ENCODE measurements around the gene NFKB1. TPM values are rescaled to one million over a fixed set of nuclear protein-coding genes. Genes with fewer than 3 reads are reported as not detected.

Gene NFKB1
- total RNA-seq, 4 donors from 2014 or later = 31.6 to 42.1 (median 39.7) TPM

GRCh38 chr4:102642631-102643298 is 141.6 kb downstream of the NFKB1 start:
- Histone ChIP-seq H3K4me1 (peaks cover 0 to 5% (median 0%) of the 10 kb centered on the region in 4 donors), H3K27ac (replicated peaks in 1 of 4) (no peak overlapping the region), H3K4me3 (no peak overlapping the region), H3K36me3 (peaks cover 0 to 20% (median 12%) of the 10 kb centered on the region in 4 donors), H3K27me3 (no peaks in the 10 kb centered on the region), H3K9me3 (no peaks in the 10 kb centered on the region)
- no peak for DNase-seq (ENCODE audit: extremely low spot score)
- WGBS = 82% methylated on average over 5 of the region's 5 CpGs
- no peak for TF ChIP-seq EP300 (IDR thresholded peaks at IDR 0.05)
- no peak for TF ChIP-seq POLR2A (IDR thresholded peaks at IDR 0.05; ENCODE audit: low read depth)
- TF ChIP-seq, protein P1, sequence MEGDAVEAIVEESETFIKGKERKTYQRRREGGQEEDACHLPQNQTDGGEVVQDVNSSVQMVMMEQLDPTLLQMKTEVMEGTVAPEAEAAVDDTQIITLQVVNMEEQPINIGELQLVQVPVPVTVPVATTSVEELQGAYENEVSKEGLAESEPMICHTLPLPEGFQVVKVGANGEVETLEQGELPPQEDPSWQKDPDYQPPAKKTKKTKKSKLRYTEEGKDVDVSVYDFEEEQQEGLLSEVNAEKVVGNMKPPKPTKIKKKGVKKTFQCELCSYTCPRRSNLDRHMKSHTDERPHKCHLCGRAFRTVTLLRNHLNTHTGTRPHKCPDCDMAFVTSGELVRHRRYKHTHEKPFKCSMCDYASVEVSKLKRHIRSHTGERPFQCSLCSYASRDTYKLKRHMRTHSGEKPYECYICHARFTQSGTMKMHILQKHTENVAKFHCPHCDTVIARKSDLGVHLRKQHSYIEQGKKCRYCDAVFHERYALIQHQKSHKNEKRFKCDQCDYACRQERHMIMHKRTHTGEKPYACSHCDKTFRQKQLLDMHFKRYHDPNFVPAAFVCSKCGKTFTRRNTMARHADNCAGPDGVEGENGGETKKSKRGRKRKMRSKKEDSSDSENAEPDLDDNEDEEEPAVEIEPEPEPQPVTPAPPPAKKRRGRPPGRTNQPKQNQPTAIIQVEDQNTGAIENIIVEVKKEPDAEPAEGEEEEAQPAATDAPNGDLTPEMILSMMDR (IDR thresholded peaks at IDR 0.05) = no peak
- no peak for TF ChIP-seq POLR2AphosphoS5 (IDR thresholded peaks at IDR 0.05)
- intact Hi-C loops (cut with DNase I) = no loop called here

- 41% methylated on average over 1 of the region's 1 CpG for WGBS
- H3K27ac ChIP-seq (replicated peaks in 1 of 4) = no peak overlapping the region
- intact Hi-C loops (cut with DNase I) = no loop called here
- peaks cover 0 to 5% (median 0%) of the 10 kb centered on the region in 4 donors for H3K4me1 ChIP-seq
- H3K36me3 ChIP-seq = peaks cover 0 to 29% (median 15%) of the 10 kb centered on the region in 4 donors
- TF ChIP-seq, protein P1 (IDR thresholded peaks at IDR 0.05) = no peak
- TF ChIP-seq POLR2A (IDR thresholded peaks at IDR 0.05; ENCODE audit: low read depth) = no peak
- no peak for TF ChIP-seq POLR2AphosphoS5 (IDR thresholded peaks at IDR 0.05)
- TF ChIP-seq EP300 (IDR thresholded peaks at IDR 0.05) = no peak
- no peak overlapping the region for H3K4me3 ChIP-seq
- H3K27me3 ChIP-seq = no peaks in the 10 kb centered on the region
- DNase-seq (ENCODE audit: extremely low spot score) = no peak
- no peaks in the 10 kb centered on the region for H3K9me3 ChIP-seq
Observed at GRCh38 chr4:102647117-102647516, 146.0 kb downstream of the NFKB1 start.

GRCh38 chr4:102657206-102657605 is 156.0 kb downstream of the NFKB1 start:
- intact Hi-C loops (cut with DNase I) = no loop called here
- H3K4me3 ChIP-seq = no peak overlapping the region
- H3K9me3 ChIP-seq = no peaks in the 10 kb centered on the region
- no peak overlapping the region for H3K27ac ChIP-seq (replicated peaks in 1 of 4)
- peaks cover 0 to 25% (median 9%) of the 10 kb centered on the region in 4 donors for H3K36me3 ChIP-seq
- H3K27me3 ChIP-seq = no peaks in the 10 kb centered on the region
- no peaks in the 10 kb centered on the region for H3K4me1 ChIP-seq
- no peak for TF ChIP-seq POLR2AphosphoS5 (IDR thresholded peaks at IDR 0.05)
- TF ChIP-seq, protein P1 (IDR thresholded peaks at IDR 0.05) = no peak
- no peak for TF ChIP-seq POLR2A (IDR thresholded peaks at IDR 0.05; ENCODE audit: low read depth)
- TF ChIP-seq EP300 (IDR thresholded peaks at IDR 0.05) = no peak
- WGBS = 55% methylated on average over 5 of the region's 5 CpGs
- DNase-seq (ENCODE audit: extremely low spot score) = no peak

DNA sequence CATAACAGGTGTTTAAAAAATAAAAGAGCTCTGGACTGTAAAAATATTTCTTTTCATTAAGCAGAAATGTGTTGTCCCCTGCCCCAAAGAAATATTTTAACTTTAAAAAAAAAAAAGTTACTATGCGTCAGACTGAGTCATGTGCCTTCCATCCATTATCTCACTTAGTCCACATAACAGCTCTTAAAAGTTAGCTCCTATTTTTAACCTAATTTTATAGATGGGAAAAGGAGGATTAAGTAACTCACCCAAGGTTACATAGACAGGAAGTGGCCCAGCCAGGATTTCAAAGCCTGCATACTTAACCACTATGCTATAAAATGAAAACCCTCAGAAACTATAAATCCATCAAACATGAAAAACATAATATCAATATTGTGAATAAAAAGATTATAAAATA is 161.9 kb downstream of the NFKB1 start:
- no peaks in the 10 kb centered on the region for H3K27me3 ChIP-seq
- no peak for DNase-seq (ENCODE audit: extremely low spot score)
- intact Hi-C loops (cut with DNase I) = no loop called here
- TF ChIP-seq, protein P1 (IDR thresholded peaks at IDR 0.05) = no peak
- TF ChIP-seq POLR2A (IDR thresholded peaks at IDR 0.05; ENCODE audit: low read depth) (no peak), EP300 (IDR thresholded peaks at IDR 0.05) (no peak), POLR2AphosphoS5 (IDR thresholded peaks at IDR 0.05) (no peak)
- H3K9me3 ChIP-seq = no peaks in the 10 kb centered on the region
- no peaks in the 10 kb centered on the region for H3K4me1 ChIP-seq
- 85% methylated on average over 1 of the region's 1 CpG for WGBS
- H3K27ac ChIP-seq (replicated peaks in 1 of 4) = no peak overlapping the region
- peaks cover 0 to 53% (median 23%) of the 10 kb centered on the region in 4 donors for H3K36me3 ChIP-seq
- no peak overlapping the region for H3K4me3 ChIP-seq

Data from esophagus muscularis mucosa (tissue), 4 donors.